Skeletal muscle tissue (tissue), 4 donors: ENCODE data around the gene WSCD2. TPM values are rescaled to one million over a fixed set of nuclear protein-coding genes. Genes with fewer than 3 reads are reported as not detected.

Experiments
- H3K27ac ChIP-seq: one replicate; pipeline ENCODE4 v1.7.0; 2013; ENCODE audit warnings: mild to moderate bottlenecking, low read depth, low read length, inconsistent platforms
- H3K27me3 ChIP-seq, 3 donors: one replicate each; pipeline ENCODE4 v1.7.0; 2013; ENCODE audit warnings: low read length in 3 of 3; ENCODE audit not compliant: control insufficient read depth in 3 of 3, insufficient read depth in 3 of 3
- H3K36me3 ChIP-seq, 3 donors: one replicate each; pipeline ENCODE4 v1.7.0; 2013; ENCODE audit warnings: low read length in 3 of 3; ENCODE audit not compliant: control insufficient read depth in 3 of 3, insufficient read depth in 3 of 3
- H3K4me1 ChIP-seq, 3 donors: one replicate each; pipeline ENCODE4 v1.7.0; 2013; ENCODE audit warnings: low read length in 3 of 3, mild to moderate bottlenecking in 3 of 3; ENCODE audit not compliant: control insufficient read depth in 3 of 3, insufficient read depth in 3 of 3
- H3K4me3 ChIP-seq, 3 donors: one replicate each; pipeline ENCODE4 v1.7.0; 2013; ENCODE audit warnings: low read length in 3 of 3
- H3K9ac ChIP-seq, 3 donors: one replicate each; pipeline ENCODE4 v1.7.0; 2013; ENCODE audit warnings: low read length in 3 of 3, mild to moderate bottlenecking in 3 of 3, moderate library complexity in 2 of 3, low read depth in 1 of 3
- H3K9me3 ChIP-seq, 3 donors: one replicate each; pipeline ENCODE4 v1.7.0; 2013; ENCODE audit warnings: low read length in 3 of 3; ENCODE audit not compliant: control insufficient read depth in 3 of 3
- total RNA-seq: library from RNA; depleted of rRNA; stranded (reverse); fragments of >200 nt; gene quantifications from one replicate; pipeline ENCODE4 v1.2.3, GENCODE V29; 2014
- donor health status: Osteomylitis.

The WSCD2 gene
- total RNA-seq, 1 donor from 2014 or later, result 5.7 TPM

- Histone ChIP-seq H3K9me3 (peaks cover 0 to 6% (median 0%) of the 10 kb centered on the region in 3 donors), H3K4me3 (no peak overlapping the region), H3K4me1 (no peaks in the 10 kb centered on the region), H3K36me3 (no peaks in the 10 kb centered on the region), H3K27ac (no peak overlapping the region), H3K27me3 (peaks cover 2 to 3% (median 2%) of the 10 kb centered on the region in 3 donors), H3K9ac (no peak overlapping the region)
Measured at GRCh38 chr12:108260039-108260438, 131.0 kb downstream of the WSCD2 start.

DNA sequence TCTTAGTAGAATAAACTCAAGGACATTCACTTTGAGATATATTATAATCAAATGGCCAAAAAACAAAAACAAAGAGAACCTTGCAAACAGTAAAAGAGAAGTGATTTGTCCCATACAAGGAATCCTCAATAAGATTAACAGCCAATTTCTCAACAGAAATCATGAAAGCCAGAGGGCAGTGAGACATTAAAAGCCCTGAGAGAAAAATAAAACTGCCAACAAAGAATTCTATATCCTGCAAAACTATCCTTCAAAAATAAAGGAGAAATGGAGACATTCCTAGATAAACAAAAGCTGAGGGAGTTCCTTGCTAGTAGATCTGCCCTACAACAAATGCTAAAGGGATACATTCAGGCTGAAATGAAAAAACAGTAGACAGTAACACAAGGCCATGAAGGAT lies 131.9 kb downstream of the WSCD2 start:
- Histone ChIP-seq H3K36me3 (no peaks in the 10 kb centered on the region), H3K4me1 (no peaks in the 10 kb centered on the region), H3K27ac (no peak overlapping the region), H3K9ac (no peak overlapping the region), H3K27me3 (peaks cover 2 to 3% (median 2%) of the 10 kb centered on the region in 3 donors), H3K9me3 (peaks cover 0 to 6% (median 0%) of the 10 kb centered on the region in 3 donors), H3K4me3 (no peak overlapping the region)

- H3K4me3 ChIP-seq, result no peak overlapping the region
- H3K27me3 ChIP-seq, result peaks cover 0 to 2% (median 0%) of the 10 kb centered on the region in 3 donors
- peaks cover 0 to 6% (median 0%) of the 10 kb centered on the region in 3 donors for H3K9me3 ChIP-seq
- no peak overlapping the region for H3K27ac ChIP-seq
- no peaks in the 10 kb centered on the region for H3K4me1 ChIP-seq
- no peaks in the 10 kb centered on the region for H3K36me3 ChIP-seq
- no peak overlapping the region for H3K9ac ChIP-seq
Measured at GRCh38 chr12:108265505-108265904, 136.4 kb downstream of the WSCD2 start.

- Histone ChIP-seq H3K27me3 (peaks cover 0 to 2% (median 0%) of the 10 kb centered on the region in 3 donors), H3K4me1 (no peaks in the 10 kb centered on the region), H3K9me3 (peaks cover 0 to 3% (median 0%) of the 10 kb centered on the region in 3 donors), H3K9ac (no peak overlapping the region), H3K27ac (no peak overlapping the region), H3K4me3 (no peak overlapping the region), H3K36me3 (no peaks in the 10 kb centered on the region)
Measured at GRCh38 chr12:108266131-108266530, 137.0 kb downstream of the WSCD2 start.

- no peak overlapping the region for H3K9ac ChIP-seq
- no peaks in the 10 kb centered on the region for H3K36me3 ChIP-seq
- no peak overlapping the region for H3K4me3 ChIP-seq
Measured at GRCh38 chr12:108267450-108267849, 138.4 kb downstream of the WSCD2 start.

GRCh38 chr12:108268397-108268796 lies 139.3 kb downstream of the WSCD2 start:
- Histone ChIP-seq H3K4me3 (no peak overlapping the region), H3K4me1 (no peaks in the 10 kb centered on the region), H3K9ac (no peak overlapping the region), H3K27me3 (no peaks in the 10 kb centered on the region), H3K9me3 (no peaks in the 10 kb centered on the region), H3K36me3 (no peaks in the 10 kb centered on the region), H3K27ac (no peak overlapping the region)

More at GRCh38 chr12:108267450-108267849, 138.4 kb downstream of the WSCD2 start:
- no peaks in the 10 kb centered on the region for H3K9me3 ChIP-seq
- H3K27me3 ChIP-seq, result peaks cover 0 to 2% (median 0%) of the 10 kb centered on the region in 3 donors
- H3K27ac ChIP-seq, result no peak overlapping the region
- H3K4me1 ChIP-seq, result no peaks in the 10 kb centered on the region

GRCh38 chr12:108269224-108269623 lies 140.1 kb downstream of the WSCD2 start:
- no peaks in the 10 kb centered on the region for H3K27me3 ChIP-seq
- no peak overlapping the region for H3K4me3 ChIP-seq
- no peak overlapping the region for H3K27ac ChIP-seq
- H3K9me3 ChIP-seq, result no peaks in the 10 kb centered on the region
- H3K4me1 ChIP-seq, result no peaks in the 10 kb centered on the region
- H3K36me3 ChIP-seq, result no peaks in the 10 kb centered on the region
- H3K9ac ChIP-seq, result no peak overlapping the region

GRCh38 chr12:108270035-108270848 lies 141.2 kb downstream of the WSCD2 start:
- Histone ChIP-seq H3K36me3 (no peaks in the 10 kb centered on the region), H3K9ac (no peak overlapping the region), H3K4me3 (no peak overlapping the region), H3K27ac (no peak overlapping the region), H3K4me1 (no peaks in the 10 kb centered on the region), H3K27me3 (no peaks in the 10 kb centered on the region), H3K9me3 (no peaks in the 10 kb centered on the region)

GRCh38 chr12:108270849-108271143 lies 141.7 kb downstream of the WSCD2 start:
- no peak overlapping the region for H3K4me3 ChIP-seq
- H3K9ac ChIP-seq, result no peak overlapping the region
- H3K9me3 ChIP-seq, result no peaks in the 10 kb centered on the region
- no peaks in the 10 kb centered on the region for H3K4me1 ChIP-seq
- H3K27me3 ChIP-seq, result no peaks in the 10 kb centered on the region
- H3K27ac ChIP-seq, result no peak overlapping the region
- no peaks in the 10 kb centered on the region for H3K36me3 ChIP-seq

DNA sequence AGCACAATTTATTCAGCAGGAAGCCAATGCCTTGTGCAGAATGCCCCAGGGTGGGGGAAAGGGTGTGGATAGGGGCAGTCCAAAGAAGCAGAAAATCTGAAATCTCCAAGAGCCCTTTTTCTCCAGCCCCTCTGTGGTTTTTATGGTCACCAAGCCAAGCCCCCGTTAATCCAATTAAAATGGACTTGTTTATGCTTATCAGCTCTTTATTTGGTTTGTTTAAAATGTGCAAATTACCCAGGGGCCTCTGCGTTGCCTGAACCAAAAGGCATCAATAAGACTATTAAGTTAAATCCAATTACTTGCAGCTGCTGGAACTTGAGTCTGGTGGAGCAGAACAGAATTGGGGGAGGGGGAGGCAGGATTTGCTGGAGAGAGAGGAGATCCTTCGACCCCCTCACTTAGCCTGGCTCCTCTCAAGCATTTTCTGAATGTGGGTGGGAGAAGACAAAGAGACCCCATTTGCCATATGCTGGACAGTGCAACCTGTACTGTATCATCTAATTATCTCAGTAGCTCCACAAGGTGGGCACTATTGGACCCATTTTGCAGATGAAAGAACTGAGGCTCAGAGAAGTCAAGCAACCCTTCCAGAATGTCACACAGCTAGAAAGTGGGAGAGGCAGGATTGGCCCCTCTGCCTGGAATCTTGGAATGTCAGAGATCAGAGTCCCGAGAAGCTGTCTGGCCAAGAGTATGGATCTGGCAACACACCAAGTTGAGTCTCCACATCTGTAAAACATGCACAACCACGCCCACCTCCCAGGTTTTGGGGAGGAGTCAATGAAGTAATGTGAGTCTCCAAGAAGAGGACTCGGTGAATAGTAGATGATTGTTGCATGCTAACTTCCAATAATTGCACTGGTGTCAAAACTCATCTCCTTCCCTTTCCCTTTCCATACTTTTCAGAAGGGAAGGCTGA lies 143.1 kb downstream of the WSCD2 start:
- Histone ChIP-seq H3K27me3 (no peaks in the 10 kb centered on the region), H3K9me3 (no peaks in the 10 kb centered on the region), H3K4me3 (no peak overlapping the region), H3K27ac (no peak overlapping the region), H3K36me3 (no peaks in the 10 kb centered on the region), H3K9ac (no peak overlapping the region), H3K4me1 (no peaks in the 10 kb centered on the region)
